K562 (cell line): ENCODE measurements around the gene SLC6A9. TPM values are rescaled to one million over a fixed set of nuclear protein-coding genes. Genes with fewer than 3 reads are reported as not detected.

Experiments used
- ATF6 ChIP-seq: sonication (generic); formaldehyde crosslinking; IDR thresholded peaks from 2 replicates; pipeline ENCODE4 v1.4.0; 2020; ENCODE audit warnings: mild to moderate bottlenecking, missing genetic modification reagents
- DDX20 ChIP-seq: fragments of 450-650 bp; IDR thresholded peaks from 2 replicates; pipeline ENCODE4 v1.6.1; 2016; ENCODE audit warnings: missing genetic modification characterization, low read depth, mild to moderate bottlenecking, missing compliant biosample characterization, moderate library complexity
- ETS1 ChIP-seq: conservative IDR thresholded peaks from 2 replicates; pipeline ENCODE4 v1.6.1; 2011; ENCODE audit warnings: low read depth, mild to moderate bottlenecking, low read length; ENCODE audit not compliant: control insufficient read depth
- ETV6 ChIP-seq, 3 experiments: fragments of 150-350 bp in 1 of 3; sonication (generic) in 1 of 3; formaldehyde crosslinking in 1 of 3; IDR thresholded peaks; 2 replicates each; pipeline versions ENCODE4 v1.6.1 to v1.8.0; 2014 to 2022; ENCODE audit warnings: borderline replicate concordance in 2 of 3, low read depth in 2 of 3, antibody characterized with exemption in 1 of 3, low read length in 1 of 3, mild to moderate bottlenecking in 1 of 3, missing genetic modification reagents in 1 of 3
- GABPB1 ChIP-seq: sonication (generic); formaldehyde crosslinking; IDR thresholded peaks from 2 replicates; pipeline ENCODE4 v1.8.0; 2022; ENCODE audit warnings: mild to moderate bottlenecking, missing genetic modification reagents
- HDAC2 ChIP-seq: fragments of 450-650 bp; IDR thresholded peaks from 2 replicates; pipeline ENCODE4 v1.6.1; 2016; ENCODE audit warnings: mild to moderate bottlenecking
- HMGN3 ChIP-seq: IDR thresholded peaks from 2 replicates; pipeline ENCODE4 v1.6.1; 2011; ENCODE audit warnings: borderline replicate concordance, low read depth, mild to moderate bottlenecking, mixed read lengths, low read length; ENCODE audit not compliant: insufficient read length; ENCODE audit errors: extremely low read depth
- KAT7 ChIP-seq: sonication (generic); formaldehyde crosslinking; IDR thresholded peaks from 2 replicates; pipeline ENCODE4 v1.8.0; 2022; ENCODE audit warnings: missing genetic modification reagents, mild to moderate bottlenecking, borderline replicate concordance
- MED1 ChIP-seq: sonication (generic); formaldehyde crosslinking; IDR thresholded peaks from 2 replicates; pipeline ENCODE4 v1.8.1; 2023; ENCODE audit warnings: missing genetic modification reagents, borderline replicate concordance
- MLLT1 ChIP-seq, 2 experiments: fragments of 450-650 bp; IDR thresholded peaks; 2 replicates each; pipeline ENCODE4 v1.6.1; 2016
- STAT6 ChIP-seq: sonication (generic); formaldehyde crosslinking; IDR thresholded peaks from 2 replicates; pipeline ENCODE4 v1.8.1; 2023; ENCODE audit warnings: mild to moderate bottlenecking, missing genetic modification reagents
- VEZF1 ChIP-seq: fragments of 200-800 bp; sonication (Bioruptor generic); IDR thresholded peaks from 2 replicates; pipeline ENCODE4 v1.6.1; 2017; ENCODE audit warnings: missing genetic modification characterization, missing compliant biosample characterization
- ZNF175 ChIP-seq: fragments of 200-800 bp; sonication (Bioruptor generic); IDR thresholded peaks from 2 replicates; pipeline ENCODE4 v1.6.1; 2016; ENCODE audit warnings: low read depth, mild to moderate bottlenecking, missing genetic modification characterization, missing compliant biosample characterization
- ZNF280A ChIP-seq: fragments of 450-650 bp; IDR thresholded peaks from 2 replicates; pipeline ENCODE4 v1.6.1; 2018; ENCODE audit warnings: mild to moderate bottlenecking, low read depth; ENCODE audit not compliant: partially characterized antibody
- polyA plus RNA-seq, 8 experiments: library from polyadenylated mRNA; depleted of rRNA in 4 of 8; stranded (reverse) in 5 of 8; unstranded in 3 of 8; fragments of >200 nt; fragmentation: Nextera tagmentation in 2 of 8; fragmentation: Illumina TruSeq in 1 of 8; extraction: Ambion mirVana in 2 of 8; extraction: Trizol in 1 of 8; gene quantifications; 2 replicates each; pipeline versions ENCODE4 v1.2.1 to v1.2.3, GENCODE V29; 2011 to 2014; ENCODE audit warnings: inconsistent platforms in 1 of 8, missing spikeins in 1 of 8
- total RNA-seq, 7 experiments: library from RNA; depleted of rRNA in 6 of 7; stranded (reverse); fragments of >200 nt in 6 of 7; fragmentation: Illumina TruSeq in 2 of 7; extraction: Trizol in 2 of 7; gene quantifications; 2 replicates each; pipeline versions ENCODE4 v1.2.1 to v1.2.3, GENCODE V29; 2011 to 2021; ENCODE audit warnings: low replicate concordance in 1 of 7

The SLC6A9 gene
- total and polyA plus RNA-seq, 9 of the 15 experiments (the other 6 are each of a cell fraction or from before 2014, with no cell fraction given) = 0.17 to 18.7 (median 2.9) TPM

GRCh38 chr1:44035726-44036408, 4.6 kb upstream of the SLC6A9 start (continued):
- TF ChIP-seq ETV6 (IDR thresholded peaks at IDR 0.05; ENCODE audit: borderline replicate concordance in 1 of 2, low read depth in 2 of 2, low read length in 1 of 2) = peak in 1 of 2 experiments; percentile 88; a peak in 2 of 4 replicates
- TF ChIP-seq ETV6 (CRISPR knock-in tag; IDR thresholded peaks at IDR 0.05; ENCODE audit: borderline replicate concordance) = no peak
- TF ChIP-seq STAT6 (CRISPR knock-in tag) = peak; percentile 92; the same call in 1 of the 2 replicates
- peak; percentile 88 for TF ChIP-seq ATF6
- peak; percentile 48; the same call in 1 of the 2 replicates for TF ChIP-seq KAT7 (CRISPR knock-in tag)
- TF ChIP-seq DDX20 (tag) = peak; percentile 68; the same call in 1 of the 2 replicates
- TF ChIP-seq MED1 (CRISPR knock-in tag) = no peak
- peak; percentile 82; the same call in 1 of the 2 replicates for TF ChIP-seq GABPB1 (CRISPR knock-in tag)
- peak; percentile 100 for TF ChIP-seq HMGN3
- TF ChIP-seq HDAC2 = peak; percentile 99
- peak; percentile 79 to 92; a peak in 3 of 4 replicates for TF ChIP-seq MLLT1 (IDR thresholded peaks at IDR 0.05)
- TF ChIP-seq ZNF175 = peak; percentile 100
- peak; percentile 99 for TF ChIP-seq VEZF1 (CRISPR knock-in tag)
- TF ChIP-seq ETS1 = peak; percentile 99
- no peak for TF ChIP-seq ZNF280A
